Gastroesophageal sphincter (tissue), 4 donors: ENCODE data around the gene OXLD1. TPM values are rescaled to one million over a fixed set of nuclear protein-coding genes. Genes with fewer than 3 reads are reported as not detected.
A peak's percentile ranks its signal among the peaks of the same experiment; 100 is the strongest.

Experiments
- ATAC-seq: fragments of 150-250 bp; one replicate; pipeline ENCODE4 v1.9.1; 2016; ENCODE audit warnings: mild to moderate bottlenecking, moderate library complexity
- H3K27ac ChIP-seq, 4 donors: fragments of 200-600 bp; sonication (generic) in 3 of 4; 1 replicate in 3 of 4; 2 replicates in 1 of 4; pipeline ENCODE4 v1.5.1; 2016 to 2019
- H3K27me3 ChIP-seq: fragments of 200-600 bp; sonication (generic); one replicate; pipeline ENCODE4 v1.5.1; 2019
- H3K36me3 ChIP-seq, 2 donors: fragments of 200-600 bp; sonication (generic); one replicate each; pipeline ENCODE4 v1.5.1; 2019; ENCODE audit warnings: control low read depth in 1 of 2
- H3K4me1 ChIP-seq, 3 donors: fragments of 200-600 bp; sonication (generic); 1 replicate in 2 of 3; 2 replicates in 1 of 3; pipeline ENCODE4 v1.5.1; 2016 to 2019; ENCODE audit warnings: control low read depth in 2 of 3
- H3K4me3 ChIP-seq, 2 donors: fragments of 200-600 bp; sonication (generic); one replicate each; pipeline ENCODE4 v1.5.1; 2019; ENCODE audit warnings: mild to moderate bottlenecking in 1 of 2, moderate library complexity in 1 of 2
- H3K9me3 ChIP-seq, 3 donors: fragments of 200-600 bp; sonication (generic); one replicate each; pipeline ENCODE4 v1.5.1; 2017 to 2019; ENCODE audit warnings: control low read depth in 2 of 3
- EP300 ChIP-seq: sonication (generic); formaldehyde crosslinking; IDR thresholded peaks from one replicate; pipeline ENCODE4 v1.6.1; 2017; ENCODE audit warnings: antibody characterized with exemption, mild to moderate bottlenecking
- POLR2A ChIP-seq, 2 donors: fragments of 450-650 bp; IDR thresholded peaks; one replicate each; pipeline ENCODE4 v1.6.1; 2017; ENCODE audit warnings: antibody characterized with exemption in 2 of 2, mild to moderate bottlenecking in 2 of 2, moderate library complexity in 1 of 2
- POLR2AphosphoS5 ChIP-seq: sonication (generic); formaldehyde crosslinking; IDR thresholded peaks from one replicate; pipeline ENCODE4 v1.6.1; 2017; ENCODE audit warnings: antibody characterized with exemption
- WGBS, 2 donors: methylation state at CpG; one replicate each; pipeline ENCODE4 v1.1.5; 2018; ENCODE audit warnings: low coverage in 1 of 2; 5-methylcytosine and 5-hydroxymethylcytosine counted together
- total RNA-seq, 4 donors: library from RNA; depleted of rRNA; stranded (reverse); fragments of >200 nt; gene quantifications; one replicate each; pipeline ENCODE4 v1.1.0, GENCODE V29; 2016
- TF ChIP-seq, protein P1 (sequence below), 4 experiments: fragments of 200-600 bp in 2 of 4; fragments of 450-650 bp in 2 of 4; sonication (generic) in 1 of 4; IDR thresholded peaks; one replicate each; pipeline ENCODE4 v1.5.1; 2017 to 2019; ENCODE audit warnings: antibody characterized with exemption in 4 of 4, mild to moderate bottlenecking in 2 of 4, moderate library complexity in 2 of 4

Gene OXLD1
- total RNA-seq, 4 donors from 2014 or later, result 19.4 to 31.8 (median 25.3) TPM

DNA sequence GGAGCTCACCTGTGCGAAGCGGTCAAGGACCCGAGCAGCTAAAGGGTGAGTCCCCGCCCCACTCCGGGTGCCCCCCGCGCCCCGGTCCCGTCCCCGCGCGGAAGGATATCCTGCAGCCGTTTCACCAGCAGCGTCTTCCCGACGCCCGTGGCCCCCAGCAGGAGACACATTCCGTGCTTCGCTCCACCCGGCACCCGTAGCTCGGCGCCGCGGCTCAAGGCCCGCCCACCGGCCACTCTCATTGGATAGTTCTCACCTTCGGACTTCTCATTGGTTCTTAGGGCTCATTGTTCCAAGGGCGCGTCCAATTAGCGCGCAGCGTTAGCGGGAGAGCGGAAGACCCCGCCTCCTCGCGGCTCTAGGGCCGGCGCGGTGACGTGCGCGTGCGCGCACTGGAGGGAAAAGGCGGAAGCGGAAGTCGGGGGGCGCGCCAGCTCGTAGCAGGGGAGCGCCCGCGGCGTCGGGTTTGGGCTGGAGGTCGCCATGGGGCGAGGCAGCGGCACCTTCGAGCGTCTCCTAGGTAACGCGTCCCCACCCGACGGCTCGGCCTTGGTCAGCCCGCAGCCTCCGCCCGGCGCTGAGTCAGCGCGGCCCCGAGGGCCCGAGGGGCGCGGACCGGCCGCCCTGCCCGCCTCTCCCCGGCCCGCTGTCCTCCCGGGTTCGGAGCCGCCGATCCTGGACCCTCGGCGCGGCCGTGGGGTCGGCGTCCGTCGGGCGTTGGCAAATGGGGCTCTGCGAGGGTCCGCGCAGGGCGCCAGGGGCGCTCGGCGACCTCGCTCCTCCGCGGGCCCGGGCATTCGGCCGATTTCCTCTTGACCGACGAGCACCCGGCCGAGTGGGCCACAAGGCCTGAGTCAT, 17.4 kb upstream of the OXLD1 start, which contains the start of the genes ARL16 and HGS:
Gene ARL16 (minus strand): TSS at position 214 of the 858 bp plus-strand sequence. CDS start 44 bp downstream, at position 170.
Gene HGS (plus strand): TSS at position 428 of the 858 bp plus-strand sequence. CDS start 56 bp downstream, at position 484.
- Histone ChIP-seq H3K27me3 (no peaks in the 10 kb centered on the region), H3K27ac (peak within 1 kb of the TSS; percentile 60 to 88 (median 88)), H3K4me3 (peak within 1 kb of the TSS; percentile 88 to 95), H3K4me1 (peaks cover 0 to 52% (median 24%) of the 10 kb centered on the region in 3 donors), H3K9me3 (no peaks in the 10 kb centered on the region), H3K36me3 (peaks cover 0 to 61% of the 10 kb centered on the region in 2 donors)
- TF ChIP-seq POLR2AphosphoS5, result peak; percentile 86
- no peak for TF ChIP-seq EP300
- peak; percentile 70 to 75 for TF ChIP-seq POLR2A (IDR thresholded peaks at IDR 0.05)
- TF ChIP-seq, protein P1, sequence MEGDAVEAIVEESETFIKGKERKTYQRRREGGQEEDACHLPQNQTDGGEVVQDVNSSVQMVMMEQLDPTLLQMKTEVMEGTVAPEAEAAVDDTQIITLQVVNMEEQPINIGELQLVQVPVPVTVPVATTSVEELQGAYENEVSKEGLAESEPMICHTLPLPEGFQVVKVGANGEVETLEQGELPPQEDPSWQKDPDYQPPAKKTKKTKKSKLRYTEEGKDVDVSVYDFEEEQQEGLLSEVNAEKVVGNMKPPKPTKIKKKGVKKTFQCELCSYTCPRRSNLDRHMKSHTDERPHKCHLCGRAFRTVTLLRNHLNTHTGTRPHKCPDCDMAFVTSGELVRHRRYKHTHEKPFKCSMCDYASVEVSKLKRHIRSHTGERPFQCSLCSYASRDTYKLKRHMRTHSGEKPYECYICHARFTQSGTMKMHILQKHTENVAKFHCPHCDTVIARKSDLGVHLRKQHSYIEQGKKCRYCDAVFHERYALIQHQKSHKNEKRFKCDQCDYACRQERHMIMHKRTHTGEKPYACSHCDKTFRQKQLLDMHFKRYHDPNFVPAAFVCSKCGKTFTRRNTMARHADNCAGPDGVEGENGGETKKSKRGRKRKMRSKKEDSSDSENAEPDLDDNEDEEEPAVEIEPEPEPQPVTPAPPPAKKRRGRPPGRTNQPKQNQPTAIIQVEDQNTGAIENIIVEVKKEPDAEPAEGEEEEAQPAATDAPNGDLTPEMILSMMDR (IDR thresholded peaks at IDR 0.05), result peak in 1 of 4 experiments; percentile 3
- peak; percentile 99 for ATAC-seq
- 0% methylated on average over 3 to 4 of the region's 112 CpGs for WGBS, 2 donors

- peaks cover 0 to 52% (median 24%) of the 10 kb centered on the region in 3 donors for H3K4me1 ChIP-seq
- TF ChIP-seq, protein P1 (IDR thresholded peaks at IDR 0.05), result no peak
- TF ChIP-seq POLR2A (IDR thresholded peaks at IDR 0.05) (no peak), POLR2AphosphoS5 (no peak), EP300 (no peak)
- H3K27ac ChIP-seq, result peak overlapping the region; percentile 35 to 88 (median 88)
- H3K27me3 ChIP-seq, result no peaks in the 10 kb centered on the region
- ATAC-seq, result peak; percentile 17
- peaks cover 0 to 55% of the 10 kb centered on the region in 2 donors for H3K36me3 ChIP-seq
- no peaks in the 10 kb centered on the region for H3K9me3 ChIP-seq
- no CpG with 5 or more reads among the region's 37 CpGs for WGBS, 2 donors
- peak overlapping the region; percentile 88 to 95 for H3K4me3 ChIP-seq
Observed at GRCh38 chr17:81683208-81683583, 16.8 kb upstream of the OXLD1 start.

DNA sequence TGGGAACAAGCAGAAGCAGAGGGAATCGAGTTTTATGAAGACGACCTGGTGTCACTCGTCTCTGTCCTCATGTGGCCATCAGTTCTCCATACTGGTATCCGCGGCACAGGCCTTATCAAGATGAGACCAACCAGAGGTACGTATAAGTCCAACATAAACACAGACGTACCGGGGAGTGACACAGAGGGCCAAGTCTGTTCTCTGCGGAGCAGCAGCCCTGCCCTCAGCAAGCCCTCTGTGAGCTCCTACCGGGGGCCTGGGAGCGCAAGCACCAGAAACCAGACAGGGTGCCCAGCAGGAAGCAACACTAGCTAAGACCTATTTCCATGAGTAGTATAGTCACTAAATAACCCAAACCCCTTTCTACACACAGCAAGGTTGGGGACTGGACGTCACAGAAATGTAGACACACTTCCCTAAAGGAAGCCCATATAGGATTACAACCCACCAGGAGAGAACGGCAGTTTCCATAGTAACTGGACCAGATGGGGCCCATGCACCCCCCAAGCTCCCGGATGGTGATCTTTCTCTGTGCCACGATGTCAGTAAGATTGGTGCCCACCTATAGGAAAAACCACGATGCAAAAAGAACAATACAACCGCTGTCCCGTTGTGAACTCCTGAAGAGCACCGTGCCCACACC, 16.3 kb upstream of the OXLD1 start:
- TF ChIP-seq POLR2AphosphoS5 (no peak), EP300 (no peak), POLR2A (IDR thresholded peaks at IDR 0.05) (no peak)
- TF ChIP-seq, protein P1 (IDR thresholded peaks at IDR 0.05), result no peak
- WGBS, 2 donors, result 0 to 22% methylated on average over 3 to 10 of the region's 19 CpGs

GRCh38 chr17:81681672-81682071, 15.3 kb upstream of the OXLD1 start:
- peaks cover 0 to 40% of the 10 kb centered on the region in 2 donors for H3K36me3 ChIP-seq
- H3K27me3 ChIP-seq, result no peaks in the 10 kb centered on the region
- no peak for ATAC-seq
- H3K4me1 ChIP-seq, result peaks cover 0 to 45% (median 24%) of the 10 kb centered on the region in 3 donors
- 78% methylated on average over 8 of the region's 17 CpGs; no CpG with 5 or more reads in 1 of the 2 donors for WGBS, 2 donors
- no peak overlapping the region for H3K27ac ChIP-seq
- H3K4me3 ChIP-seq, result no peak overlapping the region
- TF ChIP-seq POLR2AphosphoS5, result no peak
- TF ChIP-seq, protein P1 (IDR thresholded peaks at IDR 0.05), result no peak
- H3K9me3 ChIP-seq, result no peaks in the 10 kb centered on the region

More for the DNA sequence above, 16.3 kb upstream of the OXLD1 start:
- Histone ChIP-seq H3K27ac (peak overlapping the region in 3 of 4 donors; percentile 87 to 88 (median 88)), H3K27me3 (no peaks in the 10 kb centered on the region), H3K9me3 (no peaks in the 10 kb centered on the region), H3K4me3 (peak overlapping the region; percentile 88 to 95), H3K4me1 (peaks cover 0 to 52% (median 24%) of the 10 kb centered on the region in 3 donors), H3K36me3 (peaks cover 0 to 50% of the 10 kb centered on the region in 2 donors)
- ATAC-seq, result no peak
